HT-29 (cell line): Measurements from ENCODE around the gene PKNOX2. TPM values are rescaled to one million over a fixed set of nuclear protein-coding genes. Genes with fewer than 3 reads are reported as not detected.

ENCODE experiments used
- DNase-seq: peaks from one replicate; pipeline ENCODE4 v3.0.0-alpha.2; 2015; ENCODE audit warnings: low spot score
- total RNA-seq: library from RNA; depleted of rRNA; stranded (reverse); fragments of >200 nt; shearing (Covaris generic); gene quantifications from 2 replicates; pipeline ENCODE4 v1.2.3, GENCODE V29; 2014

Gene PKNOX2
- total RNA-seq, 1 experiment from 2014 or later, result not detected

DNA sequence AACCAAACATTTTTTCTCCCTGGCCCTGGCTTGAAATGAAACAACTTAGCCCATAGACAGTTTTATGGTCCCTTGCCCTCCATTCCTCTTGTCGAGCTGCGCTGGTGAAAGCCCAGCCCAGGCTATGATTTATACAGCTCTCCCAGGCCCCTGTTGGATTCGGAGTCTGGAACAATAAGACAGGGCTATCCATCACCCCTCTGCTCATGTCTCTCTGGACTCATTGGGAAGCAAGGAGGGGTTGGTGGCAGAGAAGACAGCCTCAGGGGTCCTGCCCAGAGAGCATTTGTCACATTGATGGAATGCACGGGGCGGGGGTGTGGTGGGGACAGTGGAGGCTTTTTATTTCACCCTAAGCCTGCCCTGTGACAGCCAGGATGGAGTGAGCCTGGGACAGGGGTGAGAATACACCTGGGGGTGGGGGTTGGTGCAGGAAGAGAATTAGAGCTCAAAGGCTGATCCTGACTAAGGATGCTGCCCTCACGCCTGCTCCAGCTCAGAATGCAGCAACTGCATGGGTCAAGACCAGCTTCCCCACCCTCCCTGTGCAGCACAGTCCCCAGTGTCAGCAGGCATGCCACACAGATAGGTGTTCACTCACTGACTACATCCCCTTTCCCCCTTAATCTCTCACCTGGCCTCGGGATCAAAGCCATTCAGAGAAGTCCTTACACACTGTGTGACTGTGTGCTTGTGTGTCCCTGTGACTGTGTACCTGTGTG is 10.0 kb upstream of the PKNOX2 start:
- DNase-seq, result no peak

- DNase-seq, result no peak
These were observed 9.5 kb upstream of the PKNOX2 start for GRCh38 chr11:125155100-125155444.

DNA sequence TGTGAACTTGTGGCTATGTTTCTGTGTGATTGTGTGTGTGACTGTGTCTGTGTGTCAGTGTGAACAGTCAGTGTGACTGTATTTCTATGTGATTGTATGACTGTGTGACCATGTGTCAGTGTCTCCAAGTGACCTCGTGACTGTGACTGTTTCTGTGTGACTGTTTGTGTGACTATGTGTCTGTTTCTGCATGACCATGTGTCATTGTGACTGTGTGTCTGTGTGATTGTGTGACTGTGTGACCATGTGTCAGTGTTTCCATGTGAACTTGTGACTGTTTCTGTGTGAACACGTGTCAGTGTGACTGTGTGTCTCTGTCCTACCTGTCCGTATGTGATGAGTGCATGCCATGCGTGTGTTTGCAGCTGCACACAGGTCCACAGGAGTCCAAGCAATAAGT is 8.8 kb upstream of the PKNOX2 start:
- DNase-seq, result no peak

DNA sequence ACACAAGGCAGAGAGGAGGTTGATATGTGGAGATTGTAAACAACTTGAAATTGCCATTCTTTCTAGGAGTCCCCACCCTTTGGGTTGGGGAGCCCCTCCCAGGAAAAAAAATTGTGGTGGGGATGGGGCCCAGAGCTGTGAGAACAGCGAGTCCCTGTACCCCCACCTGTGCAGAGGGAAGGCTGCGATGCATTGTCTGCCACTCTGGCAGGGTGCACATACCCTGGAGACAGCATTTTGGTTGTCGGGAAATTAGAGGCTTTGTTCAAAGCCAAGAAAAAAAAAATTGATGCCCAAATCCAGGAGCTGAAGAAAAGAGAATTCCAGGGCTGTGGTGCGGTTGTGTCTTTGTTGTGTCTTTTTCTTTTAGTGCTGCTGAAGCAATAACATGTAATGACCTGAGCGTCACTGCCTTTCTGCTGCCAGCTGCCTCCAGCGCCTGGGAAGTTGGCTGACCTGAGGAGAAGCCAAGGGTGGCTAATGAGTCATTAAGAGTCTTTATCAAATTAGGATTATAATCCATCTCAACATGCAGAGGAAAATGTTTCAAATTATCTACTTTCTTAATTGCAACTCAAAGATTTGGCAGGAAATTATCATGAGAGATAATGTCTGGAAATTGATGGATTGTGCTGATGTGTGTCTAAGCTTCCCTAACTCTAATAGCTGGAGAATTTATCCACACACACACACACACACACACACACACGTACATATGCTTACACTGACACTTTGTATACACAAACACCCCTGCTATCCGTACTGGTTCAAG is 8.0 kb upstream of the PKNOX2 start:
- DNase-seq, result no peak

GRCh38 chr11:125157118-125157733 is 7.3 kb upstream of the PKNOX2 start:
- DNase-seq, result no peak

DNA sequence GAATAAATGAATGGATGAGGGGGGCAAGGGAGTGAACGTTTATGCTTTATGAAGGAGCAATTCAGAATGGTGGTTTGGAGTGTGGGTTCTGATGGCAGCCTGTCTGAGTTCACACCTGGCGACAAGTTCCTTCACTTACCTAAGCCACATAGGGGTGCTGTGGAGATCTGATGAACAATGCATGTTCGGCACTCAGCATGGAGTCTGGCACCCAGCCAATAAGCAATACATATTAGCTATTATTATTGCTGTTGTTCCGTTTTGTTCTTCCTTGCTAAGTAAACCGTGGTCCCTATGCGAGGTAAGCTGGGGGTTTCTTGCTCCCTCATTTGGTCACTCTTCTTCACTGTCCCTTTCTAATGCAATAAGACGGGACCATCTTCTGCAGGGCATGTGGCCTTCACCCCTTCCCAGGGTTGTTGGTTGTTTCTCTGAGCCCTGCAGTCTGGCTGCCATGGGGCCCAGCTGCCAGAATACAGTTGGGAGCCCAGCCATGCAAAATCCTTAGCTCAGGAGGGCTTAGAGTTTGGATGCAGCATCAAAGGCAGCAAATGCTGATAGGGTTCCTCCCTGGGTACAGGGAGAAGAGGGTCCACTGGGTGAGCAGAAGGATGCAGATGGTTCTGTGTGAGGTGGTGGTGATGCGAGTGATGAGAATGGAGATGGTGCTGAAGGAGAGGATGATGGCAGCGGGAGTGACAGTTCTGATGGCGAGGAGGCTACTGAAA is 6.4 kb upstream of the PKNOX2 start:
- peak; percentile 7 for DNase-seq

- no peak for DNase-seq
These were observed 1.8 kb upstream of the PKNOX2 start for GRCh38 chr11:125162743-125163142.

- no peak for DNase-seq
These were observed 1.0 kb upstream of the PKNOX2 start for GRCh38 chr11:125163431-125164063.

DNA sequence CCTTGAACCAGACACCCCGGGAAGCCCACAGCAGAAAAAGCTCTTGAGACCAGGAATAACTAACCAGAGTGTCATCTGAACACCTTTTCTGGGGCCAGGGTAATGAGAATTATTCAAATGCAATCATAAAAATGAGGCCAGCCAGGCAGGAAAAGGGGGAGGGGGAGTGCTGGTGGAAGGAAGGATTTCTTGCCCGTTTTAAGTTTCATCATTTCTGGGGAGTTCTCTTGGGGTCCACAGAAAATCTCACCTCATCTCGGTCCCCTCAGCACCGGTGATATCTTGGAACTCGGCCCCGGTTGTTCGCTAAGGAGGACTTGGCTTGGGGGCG is 495 bp upstream of the PKNOX2 start:
- no peak for DNase-seq

DNA sequence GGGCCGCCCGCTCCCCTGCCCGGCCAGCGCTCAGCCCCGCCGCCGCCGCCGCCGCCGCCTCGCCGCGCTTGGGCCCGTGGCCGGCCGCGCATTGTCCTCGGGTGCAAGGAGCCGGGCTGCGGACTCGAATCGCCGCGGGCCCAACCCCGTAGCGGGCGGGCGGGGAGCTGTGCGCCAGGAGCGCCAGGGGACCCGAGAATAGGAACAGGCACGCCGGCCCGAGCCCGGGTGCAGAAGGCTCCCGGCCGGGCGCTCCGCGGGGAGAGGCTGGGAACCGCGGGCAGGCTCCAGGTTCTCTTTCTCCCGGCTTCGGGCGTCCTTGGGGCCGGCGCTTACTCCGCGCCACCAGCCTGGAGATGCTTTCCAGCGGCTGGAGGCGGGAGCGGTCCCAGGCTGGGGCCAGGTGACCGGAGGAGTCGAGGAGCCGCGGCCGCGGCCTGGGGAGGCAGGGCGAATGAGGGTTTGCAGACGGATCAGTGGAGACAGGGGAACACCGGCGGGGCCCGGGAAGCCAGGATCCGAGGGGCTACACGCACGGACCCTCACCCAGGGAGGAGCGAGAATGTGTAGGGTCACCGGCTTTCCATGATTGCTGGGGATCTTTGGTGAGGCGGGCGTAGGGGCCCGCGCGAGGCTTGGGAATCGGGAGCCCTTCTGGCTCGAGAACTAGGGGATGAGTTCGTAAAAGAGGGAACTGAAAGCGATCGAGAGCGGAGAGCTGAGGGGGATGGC is 726 bp downstream of the PKNOX2 start:
- DNase-seq, result no peak

GRCh38 chr11:125165843-125166763 is 1.6 kb downstream of the PKNOX2 start:
- DNase-seq, result no peak

GRCh38 chr11:125166764-125167291 is 2.3 kb downstream of the PKNOX2 start:
- no peak for DNase-seq

DNA sequence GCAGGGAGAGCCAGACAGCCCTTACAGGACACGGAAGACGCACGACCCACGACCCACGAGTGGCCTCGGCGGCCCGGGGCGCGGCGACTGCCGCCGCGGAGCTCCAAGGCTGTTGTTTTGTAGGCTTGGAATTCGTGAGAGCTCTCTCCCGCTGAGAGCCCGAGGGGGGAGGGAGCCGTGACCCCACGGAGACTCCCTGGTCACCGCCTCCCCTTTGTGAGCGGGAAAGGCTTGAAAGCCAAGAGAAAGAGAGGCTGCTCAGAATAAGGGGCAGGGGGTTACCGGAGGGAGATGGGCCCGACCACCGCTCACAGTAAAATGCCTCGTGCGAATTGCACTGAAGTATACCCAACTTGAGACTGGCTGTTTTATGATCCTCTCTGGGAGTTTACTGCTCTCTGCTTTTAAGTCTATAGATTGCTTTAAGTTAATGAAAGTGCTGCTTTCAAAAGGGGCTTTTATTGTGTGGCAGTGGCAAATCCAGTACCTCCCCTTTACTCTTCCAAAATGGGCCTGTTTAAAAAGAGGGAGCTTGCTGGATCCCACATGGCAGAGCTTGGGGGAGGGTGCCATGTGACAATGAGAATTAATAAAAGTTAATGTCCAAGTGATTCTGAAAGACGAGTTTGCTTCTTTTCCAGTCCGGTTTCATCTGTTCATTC is 2.9 kb downstream of the PKNOX2 start:
- no peak for DNase-seq

DNA sequence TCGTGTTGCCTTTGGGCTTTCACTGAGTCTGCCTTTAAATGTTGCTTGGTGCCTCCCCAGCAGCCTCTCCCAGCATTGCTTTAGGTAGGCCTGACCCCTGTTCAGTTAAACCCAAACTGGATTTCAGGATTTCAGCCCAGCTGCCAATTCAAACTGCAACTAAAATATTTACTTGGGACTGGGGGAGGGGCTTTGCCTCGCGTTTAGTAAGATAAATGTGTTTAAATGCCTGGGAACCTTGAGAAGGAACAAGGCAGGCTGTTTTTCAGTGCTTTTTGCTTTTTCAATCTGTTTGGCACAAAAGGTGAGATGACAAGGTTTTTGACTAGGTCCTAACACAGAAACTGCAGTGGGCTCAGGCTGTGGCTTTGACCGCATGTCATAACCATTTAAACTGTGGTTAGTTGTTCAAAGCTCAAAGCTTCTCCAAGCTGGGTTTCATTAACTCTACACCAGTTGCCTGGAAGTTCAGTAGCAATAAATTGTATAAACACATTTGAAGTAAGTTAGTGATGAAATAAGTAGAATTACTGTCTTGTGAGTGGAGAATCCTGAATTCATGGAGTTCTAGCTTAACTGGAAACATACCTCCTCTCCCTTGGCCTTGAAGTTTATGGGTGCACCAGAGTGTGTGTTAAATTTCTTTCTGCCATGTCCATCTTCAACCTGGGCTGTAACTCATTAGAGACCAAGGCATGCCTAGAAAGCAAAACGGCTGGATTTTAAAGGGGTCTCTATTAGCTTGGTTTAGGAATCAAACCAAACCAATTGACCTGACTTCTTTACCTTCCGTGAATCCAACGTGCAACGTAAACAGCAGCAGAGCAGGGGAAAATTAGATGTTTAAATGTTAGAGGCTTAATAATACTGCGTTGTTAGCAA is 3.6 kb downstream of the PKNOX2 start:
- no peak for DNase-seq

- DNase-seq, result no peak
These were observed 4.4 kb downstream of the PKNOX2 start for GRCh38 chr11:125168918-125169456.

DNA sequence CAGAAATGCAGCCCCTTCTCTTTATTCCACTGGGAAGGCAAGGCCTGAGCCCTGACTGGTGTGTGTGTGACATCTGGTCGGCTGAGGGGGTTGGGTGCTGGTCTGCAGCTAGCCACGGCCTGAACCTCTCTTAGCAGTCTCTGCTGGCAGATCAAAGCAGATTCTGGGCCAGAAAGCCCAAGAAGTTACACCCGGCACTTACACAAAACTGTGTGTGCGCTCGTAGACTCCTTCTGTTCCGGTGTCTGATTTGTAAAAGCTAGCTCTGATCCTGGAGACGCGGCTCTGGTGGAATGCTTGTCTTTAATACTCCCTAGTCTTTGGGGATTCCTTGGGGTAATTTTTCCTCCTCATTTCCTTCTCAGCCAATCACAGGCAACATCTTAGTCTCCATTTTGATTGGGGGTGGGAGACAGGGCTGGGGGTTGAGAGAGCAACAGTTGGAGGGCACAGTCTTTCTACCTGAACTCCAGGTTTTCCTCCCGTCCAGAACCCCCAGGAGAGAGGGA is 5.5 kb downstream of the PKNOX2 start:
- DNase-seq, result no peak

DNA sequence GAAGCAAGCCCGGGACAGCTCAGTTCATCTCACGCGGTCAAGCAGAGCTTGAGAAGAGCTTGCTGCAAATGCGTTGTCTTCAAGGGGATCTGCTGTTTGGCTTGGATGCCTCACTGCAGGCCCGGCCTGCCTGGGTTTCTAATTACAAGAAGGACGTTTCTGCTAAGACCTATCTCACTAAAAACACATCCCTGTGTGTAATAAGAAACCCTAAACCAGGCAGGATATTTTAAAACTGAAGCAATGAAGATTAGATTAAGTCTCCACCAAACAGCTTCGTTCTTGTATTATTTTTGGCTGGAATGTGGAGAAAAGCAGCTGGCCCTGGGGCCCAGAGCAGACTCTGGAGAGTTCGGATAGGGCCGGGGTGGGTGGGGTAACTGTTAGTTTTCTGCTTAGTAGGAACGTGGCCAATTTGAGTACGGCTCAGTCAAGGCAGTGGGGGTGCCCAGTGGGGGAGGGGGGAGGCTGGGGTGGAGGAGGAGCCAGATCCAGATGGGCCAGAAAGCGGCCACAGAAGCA is 6.0 kb downstream of the PKNOX2 start:
- DNase-seq, result no peak
